GM23338 (cell line): ENCODE measurements around the gene RAB40B. TPM values are rescaled to one million over a fixed set of nuclear protein-coding genes. Genes with fewer than 3 reads are reported as not detected.

ENCODE experiments used
- ATAC-seq: fragments of 200-7000 bp; cut with Tn5 transposase; 3 replicates; pipeline ENCODE4 v1.9.1; 2020
- DNase-seq: peaks from one replicate; pipeline ENCODE4 v3.0.0-alpha.2; 2015; ENCODE audit warnings: low spot score
- H2AFZ ChIP-seq: fragments of 200-600 bp; sonication (generic); 2 replicates; pipeline ENCODE4 v1.8.0; 2016; ENCODE audit warnings: antibody characterized with exemption, mild to moderate bottlenecking, moderate library complexity
- H3F3A ChIP-seq: fragments of 200-600 bp; sonication (generic); replicated peaks from 2 replicates; pipeline ENCODE4 v1.8.0; 2017; ENCODE audit warnings: antibody characterized with exemption, mixed run types, low read depth
- H3K27ac ChIP-seq: fragments of 200-600 bp; sonication (generic); 2 replicates; pipeline ENCODE4 v1.6.1; 2016; ENCODE audit warnings: low read depth
- H3K27me3 ChIP-seq: fragments of 200-600 bp; sonication (generic); 2 replicates; pipeline ENCODE4 v1.8.0; 2016; ENCODE audit warnings: mild to moderate bottlenecking, mixed run types, moderate library complexity; ENCODE audit not compliant: insufficient read depth
- H3K36me3 ChIP-seq: fragments of 200-600 bp; sonication (generic); 2 replicates; pipeline ENCODE4 v1.8.0; 2016; ENCODE audit warnings: mild to moderate bottlenecking; ENCODE audit not compliant: insufficient read depth
- H3K4me1 ChIP-seq: fragments of 200-600 bp; sonication (generic); 2 replicates; pipeline ENCODE4 v1.8.0; 2016; ENCODE audit warnings: mild to moderate bottlenecking, moderate library complexity; ENCODE audit not compliant: insufficient read depth
- H3K4me2 ChIP-seq: fragments of 200-600 bp; sonication (generic); 2 replicates; pipeline ENCODE4 v1.7.1; 2017; ENCODE audit warnings: mixed run types
- H3K4me3 ChIP-seq: fragments of 200-600 bp; sonication (generic); 2 replicates; pipeline ENCODE4 v1.6.1; 2016; ENCODE audit warnings: mixed run types
- H3K79me2 ChIP-seq: fragments of 200-600 bp; sonication (generic); replicated peaks from 2 replicates; pipeline ENCODE4 v1.8.0; 2017; ENCODE audit warnings: mild to moderate bottlenecking; ENCODE audit not compliant: insufficient read depth
- H3K9me2 ChIP-seq: fragments of 200-600 bp; sonication (generic); 2 replicates; pipeline ENCODE4 v1.8.0; 2017; ENCODE audit not compliant: insufficient read depth
- H4K20me1 ChIP-seq: fragments of 200-600 bp; sonication (generic); replicated peaks from 2 replicates; pipeline ENCODE4 v1.8.0; 2017; ENCODE audit warnings: mild to moderate bottlenecking; ENCODE audit not compliant: insufficient read depth
- H3K27ac Mint-ChIP-seq: 2 replicates; pipeline ENCODE4 v1.8.0; 2020; ENCODE audit warnings: inconsistent platforms, mild to moderate bottlenecking, moderate library complexity, mixed read lengths
- H3K27me3 Mint-ChIP-seq: 3 replicates; pipeline ENCODE4 v1.8.0; 2022; ENCODE audit warnings: low read depth, mild to moderate bottlenecking, moderate library complexity, mixed read lengths, inconsistent platforms; ENCODE audit not compliant: insufficient read depth, poor library complexity
- H3K36me3 Mint-ChIP-seq: 3 replicates; pipeline ENCODE4 v1.8.0; 2021; ENCODE audit warnings: low read depth, mild to moderate bottlenecking, inconsistent platforms, moderate library complexity, mixed read lengths
- H3K4me1 Mint-ChIP-seq: 3 replicates; pipeline ENCODE4 v1.8.0; 2020; ENCODE audit warnings: mild to moderate bottlenecking, inconsistent platforms, mixed read lengths
- H3K4me3 Mint-ChIP-seq: 3 replicates; pipeline ENCODE4 v1.8.0; 2021; ENCODE audit warnings: moderate library complexity, mild to moderate bottlenecking, inconsistent platforms, mixed read lengths
- H3K9me3 Mint-ChIP-seq: 3 replicates; pipeline ENCODE4 v1.8.0; 2020; ENCODE audit warnings: moderate library complexity, mild to moderate bottlenecking, inconsistent platforms, mixed read lengths
- CREB1 ChIP-seq: fragments of 250-450 bp; sonication (Bioruptor Pico); IDR thresholded peaks from 2 replicates; pipeline ENCODE4 v1.5.0; 2020; ENCODE audit warnings: low read depth, mild to moderate bottlenecking, moderate library complexity
- CTCF ChIP-seq, 2 experiments: fragments of 200-600 bp in 1 of 2; sonication (generic) in 1 of 2; conservative IDR thresholded peaks; 2 replicates each; pipeline versions ENCODE4 v1.5.1 to v1.6.1; 2016 to 2017; ENCODE audit warnings: antibody characterized with exemption in 2 of 2, low read depth in 2 of 2, mild to moderate bottlenecking in 2 of 2, moderate library complexity in 1 of 2
- ETS1 ChIP-seq: IDR thresholded peaks from 2 replicates; pipeline ENCODE4 v1.6.1; 2016; ENCODE audit warnings: antibody characterized with exemption
- EZH2 ChIP-seq: fragments of 200-600 bp; sonication (generic); IDR thresholded peaks from one replicate; pipeline ENCODE4 v1.8.0; 2017; ENCODE audit warnings: antibody characterized with exemption, mild to moderate bottlenecking, low read depth; ENCODE audit not compliant: unreplicated experiment
- EZH2phosphoT487 ChIP-seq: fragments of 200-600 bp; sonication (generic); IDR thresholded peaks from one replicate; pipeline ENCODE4 v1.8.1; 2018; ENCODE audit warnings: antibody characterized with exemption; ENCODE audit not compliant: unreplicated experiment
- JUNB ChIP-seq: IDR thresholded peaks from one replicate; pipeline ENCODE4 v1.6.1; 2016; ENCODE audit warnings: antibody characterized with exemption; ENCODE audit not compliant: unreplicated experiment
- NANOG ChIP-seq: IDR thresholded peaks from 2 replicates; pipeline ENCODE4 v1.6.1; 2016; ENCODE audit warnings: antibody characterized with exemption, borderline replicate concordance
- POLR2AphosphoS5 ChIP-seq: IDR thresholded peaks from 2 replicates; pipeline ENCODE4 v1.6.1; 2016; ENCODE audit warnings: antibody characterized with exemption, low read depth
- REST ChIP-seq: IDR thresholded peaks from one replicate; pipeline ENCODE4 v1.6.1; 2018; ENCODE audit warnings: antibody characterized with exemption; ENCODE audit not compliant: unreplicated experiment
- ZNF114 ChIP-seq: fragments of 250-450 bp; sonication (Bioruptor Pico); IDR thresholded peaks from 2 replicates; pipeline ENCODE4 v1.5.0; 2020; ENCODE audit warnings: mild to moderate bottlenecking, moderate library complexity
- ZNF331 ChIP-seq: fragments of 250-450 bp; sonication (Bioruptor Pico); IDR thresholded peaks from 2 replicates; pipeline ENCODE4 v1.5.0; 2020; ENCODE audit warnings: low read depth, mild to moderate bottlenecking, moderate library complexity
- polyA plus RNA-seq: library from polyadenylated mRNA; unstranded; fragments of >200 nt; fragmentation: Nextera tagmentation; extraction: Ambion mirVana; gene quantifications from 2 replicates; pipeline ENCODE4 v1.2.1, GENCODE V29; 2016
- total RNA-seq: library from RNA; depleted of rRNA; stranded (reverse); fragments of >200 nt; shearing (Covaris generic); gene quantifications from 2 replicates; pipeline ENCODE4 v1.2.3, GENCODE V29; 2014

Gene RAB40B
- total and polyA plus RNA-seq, 2 experiments from 2014 or later = 4.2 to 5.2 TPM

GRCh38 chr17:82638183-82638773 lies 60.2 kb downstream of the RAB40B start (continued):
- no peak for TF ChIP-seq ETS1

- H3K9me2 ChIP-seq = no peaks in the 10 kb centered on the region
- no peaks in the 10 kb centered on the region for H3K4me1 ChIP-seq
- H4K20me1 ChIP-seq = peaks cover 37% of the 10 kb centered on the region
- peaks cover 2% of the 10 kb centered on the region for H3K27me3 Mint-ChIP-seq
- no peak overlapping the region for H2AFZ ChIP-seq
- 0 out of 2 replicates have a peak, but pooled peaks cover 4% of the 10 kb centered on the region for H3F3A ChIP-seq
- no peaks in the 10 kb centered on the region; the same call in 1 of the 2 replicates for H3K36me3 ChIP-seq
- no peaks in the 10 kb centered on the region for H3K4me1 Mint-ChIP-seq
- no peak for DNase-seq
- H3K27ac Mint-ChIP-seq = peak overlapping the region; percentile 16; the same call in 1 of the 2 replicates
- peaks cover 3% of the 10 kb centered on the region; the same call in 2 of the 3 replicates for H3K9me3 Mint-ChIP-seq
- no peak for ATAC-seq
- no peak overlapping the region for H3K4me2 ChIP-seq
- H3K27ac ChIP-seq = 0 out of 2 replicates have a peak overlapping the region, but pooled peaks have one; percentile 39
- peaks cover 55% of the 10 kb centered on the region for H3K36me3 Mint-ChIP-seq
- peaks cover 94% of the 10 kb centered on the region for H3K79me2 ChIP-seq
- H3K4me3 ChIP-seq = no peak overlapping the region
- no peaks in the 10 kb centered on the region for H3K27me3 ChIP-seq
- no peak overlapping the region for H3K4me3 Mint-ChIP-seq
- TF ChIP-seq REST (no peak), NANOG (no peak), JUNB (no peak), EZH2 (no peak), POLR2AphosphoS5 (no peak), EZH2phosphoT487 (no peak), CTCF (conservative IDR thresholded peaks at IDR 0.05; ENCODE audit: low read depth in 2 of 2) (no peak), ZNF114 (CRISPR knock-in tag) (no peak), CREB1 (CRISPR knock-in tag) (no peak), ZNF331 (CRISPR knock-in tag) (no peak), ETS1 (no peak)
Measured at GRCh38 chr17:82636626-82637598, 61.6 kb downstream of the RAB40B start.
